ENCODE results near the gene RAB43.

- TF ChIP-seq EZH2 (IDR thresholded peaks at IDR 0.05), result no peak
- no peak for TF ChIP-seq CTCF (IDR thresholded peaks at IDR 0.05)
- no peak for TF ChIP-seq EZH2phosphoT487 (IDR thresholded peaks at IDR 0.05)
Measured at GRCh38 chr3:129058441-129059200, 63.0 kb downstream of the RAB43 start.
